ENCODE results near the gene KAT2B.

KAT2B gene

DNA sequence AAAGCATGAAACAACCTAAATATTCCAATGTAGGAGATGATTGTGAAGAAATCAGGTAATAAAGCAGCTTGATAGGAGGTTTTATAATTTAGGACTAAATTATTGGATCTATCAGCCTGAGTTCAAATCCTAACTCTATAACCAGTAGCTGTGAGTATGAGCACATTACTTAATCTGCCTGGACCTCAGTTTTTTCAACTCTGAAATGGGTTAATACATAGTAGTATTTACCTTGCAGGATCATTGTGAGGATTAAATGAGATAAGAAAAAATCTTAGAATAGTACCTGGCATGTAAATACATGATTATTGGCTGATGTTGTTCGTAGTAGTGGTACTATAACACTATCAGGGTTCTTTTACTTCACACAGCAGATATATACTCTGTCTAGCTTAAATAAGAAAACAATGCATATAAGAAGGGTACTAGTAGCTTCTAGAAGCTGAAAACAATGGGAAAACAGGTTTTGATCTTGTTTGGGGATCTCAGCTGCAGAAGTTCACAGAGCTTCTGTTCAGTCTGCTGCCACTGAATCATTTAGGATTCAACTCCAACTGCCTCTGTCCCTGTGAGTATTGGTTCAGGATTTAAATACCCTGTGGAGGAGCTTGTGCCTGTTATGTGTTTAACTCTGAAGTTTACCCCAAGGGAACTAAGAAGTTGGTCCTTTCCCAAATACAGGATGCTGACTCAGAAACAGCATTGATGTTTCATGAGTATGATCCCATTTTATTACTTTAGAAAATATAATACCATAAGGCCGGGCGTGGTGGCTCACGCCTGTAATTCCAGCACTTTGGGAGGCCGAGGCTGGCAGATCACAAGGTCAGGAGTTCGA is 34.2 kb downstream of the KAT2B start:
- TF ChIP-seq CTCF (IDR thresholded peaks at IDR 0.05), result no peak
- Histone ChIP-seq H3K27ac (no peak overlapping the region), H3K36me3 (peaks cover 17% of the 10 kb centered on the region), H3K9me3 (no peaks in the 10 kb centered on the region), H3K4me3 (ENCODE audit: low read depth in 1 of 2, low read length in 1 of 2) (no peak overlapping the region), H3K4me1 (ENCODE audit: control insufficient read depth in 1 of 2, insufficient read depth in 1 of 2, low read depth in 1 of 2, low read length in 1 of 2) (no peaks in the 10 kb centered on the region), H3K27me3 (no peaks in the 10 kb centered on the region)

- TF ChIP-seq CTCF (IDR thresholded peaks at IDR 0.05), result no peak
- Histone ChIP-seq H3K36me3 (peaks cover 22% of the 10 kb centered on the region), H3K27me3 (no peaks in the 10 kb centered on the region), H3K27ac (no peak overlapping the region), H3K4me3 (ENCODE audit: low read depth in 1 of 2, low read length in 1 of 2) (no peak overlapping the region), H3K9me3 (no peaks in the 10 kb centered on the region), H3K4me1 (ENCODE audit: control insufficient read depth in 1 of 2, insufficient read depth in 1 of 2, low read depth in 1 of 2, low read length in 1 of 2) (no peaks in the 10 kb centered on the region)
These were observed 35.0 kb downstream of the KAT2B start for GRCh38 chr3:20075197-20075596.

GRCh38 chr3:20076296-20076997 is 36.2 kb downstream of the KAT2B start:
- no peaks in the 10 kb centered on the region for H3K9me3 ChIP-seq
- H3K4me1 ChIP-seq (ENCODE audit: control insufficient read depth in 1 of 2, insufficient read depth in 1 of 2, low read depth in 1 of 2, low read length in 1 of 2), result no peaks in the 10 kb centered on the region
- no peaks in the 10 kb centered on the region for H3K27me3 ChIP-seq
- no peak overlapping the region for H3K27ac ChIP-seq
- peaks cover 27% of the 10 kb centered on the region for H3K36me3 ChIP-seq
- no peak for TF ChIP-seq CTCF (IDR thresholded peaks at IDR 0.05)
- H3K4me3 ChIP-seq (ENCODE audit: low read depth in 1 of 2, low read length in 1 of 2), result no peak overlapping the region

DNA sequence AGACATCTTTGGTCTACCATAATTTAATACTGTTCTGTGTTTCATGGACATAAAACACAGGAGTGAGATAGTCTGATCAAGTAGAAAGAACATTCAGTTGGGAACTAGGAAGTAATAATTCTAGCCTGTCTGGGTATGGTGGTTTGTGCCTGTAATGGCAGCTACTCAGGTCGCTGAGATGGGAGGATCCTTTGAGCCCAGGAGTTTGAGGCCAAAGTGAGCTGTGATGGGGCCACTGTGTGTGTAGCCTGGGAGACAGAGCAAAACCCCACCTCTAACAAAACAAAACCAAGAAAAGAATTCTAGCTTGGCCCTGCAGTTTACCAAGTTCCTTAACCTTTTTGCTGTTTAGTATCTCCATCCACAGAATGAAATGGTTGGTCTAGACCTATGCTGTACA is 36.8 kb downstream of the KAT2B start:
- no peaks in the 10 kb centered on the region for H3K27me3 ChIP-seq
- H3K27ac ChIP-seq, result no peak overlapping the region
- no peaks in the 10 kb centered on the region for H3K4me1 ChIP-seq (ENCODE audit: control insufficient read depth in 1 of 2, insufficient read depth in 1 of 2, low read depth in 1 of 2, low read length in 1 of 2)
- H3K36me3 ChIP-seq, result peaks cover 27% of the 10 kb centered on the region
- TF ChIP-seq CTCF (IDR thresholded peaks at IDR 0.05), result no peak
- H3K9me3 ChIP-seq, result no peaks in the 10 kb centered on the region
- H3K4me3 ChIP-seq (ENCODE audit: low read depth in 1 of 2, low read length in 1 of 2), result no peak overlapping the region

DNA sequence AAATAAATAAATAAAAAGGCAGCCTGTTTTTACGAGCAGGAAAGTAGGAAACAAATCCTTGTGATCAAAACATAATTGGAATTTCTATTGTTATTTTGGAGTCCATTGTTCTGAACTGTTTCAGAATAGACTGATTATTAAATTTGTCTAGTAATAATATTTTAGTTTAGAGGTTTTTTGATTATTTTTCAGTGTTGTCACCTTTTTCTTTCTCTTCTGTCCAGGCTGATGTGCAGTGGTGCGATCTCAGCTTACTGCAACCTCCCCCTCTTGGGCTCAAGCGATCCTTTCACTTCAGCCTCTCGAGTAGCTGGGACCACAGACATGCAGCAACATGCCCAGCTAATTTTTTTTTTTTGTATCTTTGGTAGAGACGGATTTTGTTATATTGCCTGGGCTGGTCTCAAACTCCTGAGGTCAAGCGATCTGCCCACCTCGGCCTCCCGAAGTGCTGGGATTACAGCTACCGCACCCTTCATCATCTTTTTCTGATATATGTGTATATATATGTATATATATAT is 38.0 kb downstream of the KAT2B start:
- no peak overlapping the region for H3K4me3 ChIP-seq (ENCODE audit: low read depth in 1 of 2, low read length in 1 of 2)
- no peak overlapping the region for H3K27ac ChIP-seq
- no peaks in the 10 kb centered on the region for H3K9me3 ChIP-seq
- H3K4me1 ChIP-seq (ENCODE audit: control insufficient read depth in 1 of 2, insufficient read depth in 1 of 2, low read depth in 1 of 2, low read length in 1 of 2), result no peaks in the 10 kb centered on the region
- H3K36me3 ChIP-seq, result peaks cover 22% of the 10 kb centered on the region
- no peaks in the 10 kb centered on the region for H3K27me3 ChIP-seq
- TF ChIP-seq CTCF (IDR thresholded peaks at IDR 0.05), result no peak

Measured in neutrophil (primary cell).